Ovary (tissue), 3 donors: ENCODE data around the gene NIM1K.

ENCODE experiments used
- EP300 ChIP-seq: sonication (generic); formaldehyde crosslinking; IDR thresholded peaks from one replicate; pipeline ENCODE4 v1.6.1; 2017; ENCODE audit warnings: antibody characterized with exemption
- POLR2A ChIP-seq: fragments of 450-650 bp; IDR thresholded peaks from one replicate; pipeline ENCODE4 v1.6.1; 2017; ENCODE audit warnings: antibody characterized with exemption, mild to moderate bottlenecking, moderate library complexity
- TF ChIP-seq, protein P1 (sequence below), 3 donors: fragments of 450-650 bp in 2 of 3; fragments of 200-600 bp in 1 of 3; IDR thresholded peaks; one replicate each; pipeline versions ENCODE4 v1.5.1 to v1.8.0; 2016 to 2022; ENCODE audit warnings: antibody characterized with exemption in 3 of 3, mild to moderate bottlenecking in 1 of 3
- donor health status: DM: no; HTN: no; CAD: no.

GRCh38 chr5:43312699-43313034, 120.6 kb downstream of the NIM1K start:
- TF ChIP-seq POLR2A (no peak), EP300 (no peak)
- TF ChIP-seq, protein P1, sequence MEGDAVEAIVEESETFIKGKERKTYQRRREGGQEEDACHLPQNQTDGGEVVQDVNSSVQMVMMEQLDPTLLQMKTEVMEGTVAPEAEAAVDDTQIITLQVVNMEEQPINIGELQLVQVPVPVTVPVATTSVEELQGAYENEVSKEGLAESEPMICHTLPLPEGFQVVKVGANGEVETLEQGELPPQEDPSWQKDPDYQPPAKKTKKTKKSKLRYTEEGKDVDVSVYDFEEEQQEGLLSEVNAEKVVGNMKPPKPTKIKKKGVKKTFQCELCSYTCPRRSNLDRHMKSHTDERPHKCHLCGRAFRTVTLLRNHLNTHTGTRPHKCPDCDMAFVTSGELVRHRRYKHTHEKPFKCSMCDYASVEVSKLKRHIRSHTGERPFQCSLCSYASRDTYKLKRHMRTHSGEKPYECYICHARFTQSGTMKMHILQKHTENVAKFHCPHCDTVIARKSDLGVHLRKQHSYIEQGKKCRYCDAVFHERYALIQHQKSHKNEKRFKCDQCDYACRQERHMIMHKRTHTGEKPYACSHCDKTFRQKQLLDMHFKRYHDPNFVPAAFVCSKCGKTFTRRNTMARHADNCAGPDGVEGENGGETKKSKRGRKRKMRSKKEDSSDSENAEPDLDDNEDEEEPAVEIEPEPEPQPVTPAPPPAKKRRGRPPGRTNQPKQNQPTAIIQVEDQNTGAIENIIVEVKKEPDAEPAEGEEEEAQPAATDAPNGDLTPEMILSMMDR (IDR thresholded peaks at IDR 0.05): no peak
